ENCODE results near the gene ACACA. TPM values are rescaled to one million over a fixed set of nuclear protein-coding genes. Genes with fewer than 3 reads are reported as not detected.
"Not testable (repeated sequence)": the region's sequence is repeated elsewhere in the genome, so short reads cannot be mapped to it uniquely, and the experiment has no call there.

The ACACA gene
- 24.5 TPM for total RNA-seq

DNA sequence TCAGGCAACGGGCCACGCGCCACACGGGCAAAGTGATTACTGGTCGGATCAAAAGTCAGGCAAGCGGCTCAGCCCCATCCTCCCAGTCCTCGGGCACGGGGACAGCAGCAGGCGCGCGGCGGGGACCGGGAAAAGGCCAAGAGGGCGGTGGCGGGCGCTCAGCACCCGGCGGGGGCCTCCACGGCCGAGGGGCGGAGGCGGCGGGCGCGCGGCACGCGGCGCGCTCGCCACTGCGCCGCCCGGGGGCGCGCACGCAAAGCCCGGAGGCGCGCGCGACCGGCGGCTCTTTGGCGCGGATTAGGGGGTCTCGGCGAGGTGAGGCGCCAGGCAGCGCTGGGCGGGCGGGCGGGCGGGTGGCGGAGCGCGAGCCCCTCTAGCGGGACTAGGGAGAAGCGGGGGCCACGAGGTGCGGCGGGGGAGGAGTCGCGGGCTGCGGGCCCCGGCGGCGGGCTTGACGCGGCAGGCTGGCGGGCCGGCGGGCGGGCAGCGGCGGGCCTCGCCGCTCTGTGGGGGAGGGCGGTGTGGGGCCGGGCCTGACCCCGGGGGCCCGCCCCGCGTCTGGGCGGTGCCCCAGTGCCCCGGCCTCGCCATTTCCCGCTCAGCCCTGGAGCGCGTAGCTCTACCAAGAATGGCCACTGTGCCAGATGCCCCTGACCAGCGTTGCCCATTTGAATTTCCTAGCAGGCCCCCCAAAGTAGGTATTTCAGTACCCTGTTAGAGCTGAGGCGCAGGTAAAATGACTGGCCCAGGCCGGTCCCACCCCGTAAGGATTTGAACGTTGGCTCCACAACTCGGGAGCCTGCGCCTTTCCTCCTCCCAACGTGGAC, at the start of gene ACACA, which contains the start of gene TADA2A:
TSS of gene ACACA (minus strand) at position 202 of the 827 bp plus-strand sequence. CDS start 537 bp downstream, outside the sequence.
TSS of gene TADA2A (plus strand) at position 252 of the 827 bp plus-strand sequence. CDS start 4,480 bp downstream, outside the sequence.
- DNase-seq (ENCODE audit: low read depth in 2 of 3, low spot score in 2 of 3): peak; percentile 41 to 83 (median 82)

DNA sequence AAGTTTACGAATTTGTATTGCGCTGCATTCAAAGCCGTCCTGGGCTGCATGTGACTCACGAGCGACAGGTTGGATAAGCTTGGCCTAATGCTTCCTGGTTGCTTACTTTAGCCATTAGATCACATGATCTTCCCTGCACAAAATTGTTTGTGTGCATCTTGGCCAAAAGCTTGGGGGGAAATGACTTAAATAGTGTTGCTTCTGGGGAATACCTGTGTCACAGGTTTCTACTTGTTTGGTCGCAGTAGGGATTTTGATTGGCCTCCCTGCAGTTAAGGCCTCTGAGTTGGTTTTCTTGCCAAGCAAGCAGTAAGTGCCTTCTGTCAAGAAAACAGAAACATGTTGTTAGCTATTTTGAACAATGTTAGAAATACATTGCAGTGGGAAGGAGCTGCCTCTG, 43.5 kb upstream of the ACACA start:
- no peak for DNase-seq (ENCODE audit: low read depth in 2 of 3, low spot score in 2 of 3)

- DNase-seq (ENCODE audit: low read depth in 2 of 3, low spot score in 2 of 3): no peak
These were observed 41.0 kb upstream of the ACACA start for GRCh38 chr17:37447641-37448040.

DNA sequence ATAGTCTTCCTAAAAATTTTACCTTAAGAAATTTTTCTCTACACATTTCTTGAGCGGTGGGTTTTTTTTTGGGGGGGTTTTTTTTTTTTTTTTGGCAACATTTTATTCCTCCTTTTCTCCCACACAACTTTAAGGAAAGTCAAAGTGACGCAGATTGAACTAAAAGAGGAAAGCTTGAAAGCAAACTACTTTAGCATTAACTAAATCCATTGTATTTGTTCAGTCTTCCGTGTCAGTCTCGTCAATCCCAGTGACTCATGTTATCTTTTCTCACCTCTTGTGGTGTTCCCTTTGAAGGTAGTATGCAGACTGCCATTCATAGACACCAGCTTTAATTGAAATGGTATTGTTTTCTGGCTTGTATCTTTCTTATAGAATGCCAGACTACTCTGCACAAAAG, 39.4 kb upstream of the ACACA start:
- DNase-seq (ENCODE audit: low read depth in 2 of 3, low spot score in 2 of 3): no peak

DNA sequence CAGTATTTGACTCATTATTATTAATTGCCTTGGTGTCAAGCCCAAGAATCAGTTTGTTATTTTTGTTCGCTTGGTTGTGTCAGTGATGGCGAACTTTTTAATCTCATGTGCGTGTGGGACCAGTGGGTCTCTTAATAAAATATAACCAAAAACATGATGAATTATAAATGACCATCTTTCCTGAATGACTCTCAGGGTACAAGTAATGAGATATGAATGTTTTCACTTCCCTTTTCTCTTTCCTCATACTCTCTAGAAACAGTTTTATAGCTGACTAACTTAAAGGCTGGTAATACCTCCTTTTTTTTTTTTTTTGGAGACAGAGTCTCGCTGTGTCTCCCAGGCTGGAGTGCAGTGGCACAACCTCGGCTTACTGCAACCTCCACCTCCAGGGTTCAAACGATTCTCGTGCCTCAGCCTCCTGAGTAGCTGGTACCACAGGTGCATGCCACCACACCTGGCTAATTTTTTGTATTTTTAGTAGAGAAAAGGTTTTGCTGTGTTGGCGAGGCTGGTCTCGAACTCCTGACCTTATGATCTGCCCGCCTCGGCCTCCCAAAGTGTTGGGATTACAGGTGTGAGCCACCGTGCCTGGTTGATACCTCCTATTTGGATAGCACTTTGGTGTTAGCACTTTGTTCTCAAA, 34.9 kb upstream of the ACACA start:
- DNase-seq (ENCODE audit: low read depth in 2 of 3, low spot score in 2 of 3): not testable (repeated sequence)

GRCh38 chr17:37440424-37440823, 33.8 kb upstream of the ACACA start:
- DNase-seq (ENCODE audit: low read depth in 2 of 3, low spot score in 2 of 3): no peak

GRCh38 chr17:37438141-37438540, 31.5 kb upstream of the ACACA start:
- DNase-seq (ENCODE audit: low read depth in 2 of 3, low spot score in 2 of 3): peak in 2 of 3 donors; percentile 16 to 25

- no peak for DNase-seq (ENCODE audit: low read depth in 2 of 3, low spot score in 2 of 3)
These were observed 26.0 kb upstream of the ACACA start for GRCh38 chr17:37432671-37433070.

DNA sequence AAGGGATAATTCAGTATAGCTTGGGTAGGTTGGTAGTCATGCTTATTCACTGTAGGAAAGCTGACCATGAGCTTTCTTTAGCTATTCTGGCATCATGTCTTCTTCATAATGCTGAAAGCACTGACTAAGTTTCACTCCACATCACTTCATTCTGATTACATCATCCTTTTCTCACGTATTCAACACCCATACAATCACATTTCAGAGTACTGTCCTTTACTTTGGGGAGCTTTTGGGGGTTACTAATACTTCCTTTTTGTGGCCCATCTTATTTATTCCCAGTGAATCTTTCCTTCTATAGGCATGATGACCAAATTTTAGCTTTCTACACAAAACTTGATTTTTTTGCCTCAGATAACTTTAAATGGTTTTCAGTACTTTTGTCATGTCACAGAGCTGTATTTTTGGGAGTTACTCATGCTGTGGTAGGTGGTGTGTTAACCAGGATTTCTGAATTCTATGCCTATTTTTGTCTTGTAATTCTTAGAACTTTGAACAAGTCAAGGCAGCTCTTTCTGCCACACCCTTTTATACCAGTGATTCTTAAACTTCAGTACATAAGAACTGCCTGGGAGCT, 23.5 kb upstream of the ACACA start:
- DNase-seq (ENCODE audit: low read depth in 2 of 3, low spot score in 2 of 3): no peak

DNA sequence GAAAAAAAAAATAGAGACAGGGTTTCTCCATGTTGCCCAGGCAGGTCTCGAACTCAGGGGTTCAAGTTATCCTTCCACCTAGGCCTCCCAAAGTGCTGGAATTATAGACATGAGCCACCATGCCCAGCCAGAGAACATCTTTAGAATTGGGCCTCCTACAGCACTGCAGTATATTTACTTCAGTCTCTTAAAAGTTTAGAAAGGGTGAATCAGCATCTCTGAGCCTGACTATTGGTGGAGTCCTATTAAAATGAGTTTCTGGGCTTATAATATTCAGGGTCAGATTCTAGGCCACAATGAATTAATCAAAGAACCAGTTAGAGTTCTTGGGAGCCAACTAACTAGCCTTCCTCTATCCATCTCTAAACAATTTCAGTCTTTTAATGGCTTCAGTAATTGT, 22.8 kb upstream of the ACACA start:
- no peak for DNase-seq (ENCODE audit: low read depth in 2 of 3, low spot score in 2 of 3)

DNA sequence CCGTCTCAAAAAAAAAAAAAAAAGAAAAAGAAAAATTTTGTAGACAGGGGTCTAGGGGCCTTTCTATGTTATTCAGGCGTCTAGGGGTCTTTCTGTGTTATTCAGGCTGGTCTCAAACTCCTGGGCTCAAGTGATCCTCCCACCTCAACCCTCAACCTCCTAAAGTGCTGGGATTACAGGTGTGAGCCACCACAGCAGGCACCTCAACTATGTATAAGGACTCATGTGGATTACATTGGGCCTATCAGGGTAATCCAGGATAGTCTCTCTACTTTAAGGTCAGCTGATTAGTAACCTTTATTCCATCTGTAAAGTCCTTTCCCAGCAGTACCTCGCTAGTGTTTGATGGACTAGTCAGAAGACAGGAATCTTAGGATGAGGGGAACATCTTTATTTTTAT, 22.4 kb upstream of the ACACA start:
- DNase-seq (ENCODE audit: low read depth in 2 of 3, low spot score in 2 of 3): no peak

- no peak for DNase-seq (ENCODE audit: low read depth in 2 of 3, low spot score in 2 of 3)
These were observed 18.6 kb upstream of the ACACA start for GRCh38 chr17:37425268-37425667.

DNA sequence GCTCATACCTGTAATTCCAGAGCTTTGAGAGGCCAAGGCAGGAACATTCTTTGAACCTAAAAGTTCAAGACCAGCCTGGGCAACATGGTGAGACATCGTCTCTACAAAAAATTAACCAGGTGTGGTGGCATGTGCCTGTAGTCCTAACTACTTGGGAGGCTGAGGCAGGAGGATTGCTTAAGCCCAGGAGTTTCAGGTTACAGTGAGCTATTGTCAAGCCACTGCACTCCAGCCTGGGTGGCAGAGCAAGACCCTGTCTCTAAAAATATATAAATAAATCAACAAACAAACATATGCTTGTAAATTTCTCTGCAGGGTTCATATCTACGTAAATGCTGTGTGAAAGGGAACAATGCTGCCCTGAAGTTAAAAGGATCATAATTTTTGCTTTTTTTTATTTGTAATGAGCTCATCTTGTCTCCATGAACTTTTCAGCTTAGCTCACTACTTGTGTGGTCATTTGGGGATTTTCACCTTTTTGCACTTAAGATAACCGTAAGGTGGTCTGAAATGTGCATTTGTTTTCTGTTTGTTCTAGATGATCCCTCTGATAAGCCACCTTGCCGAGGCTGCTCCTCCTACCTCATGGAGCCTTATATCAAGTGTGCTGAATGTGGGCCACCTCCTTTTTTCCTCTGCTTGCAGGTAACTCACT, 16.5 kb upstream of the ACACA start:
- DNase-seq (ENCODE audit: low read depth in 2 of 3, low spot score in 2 of 3): no peak

DNA sequence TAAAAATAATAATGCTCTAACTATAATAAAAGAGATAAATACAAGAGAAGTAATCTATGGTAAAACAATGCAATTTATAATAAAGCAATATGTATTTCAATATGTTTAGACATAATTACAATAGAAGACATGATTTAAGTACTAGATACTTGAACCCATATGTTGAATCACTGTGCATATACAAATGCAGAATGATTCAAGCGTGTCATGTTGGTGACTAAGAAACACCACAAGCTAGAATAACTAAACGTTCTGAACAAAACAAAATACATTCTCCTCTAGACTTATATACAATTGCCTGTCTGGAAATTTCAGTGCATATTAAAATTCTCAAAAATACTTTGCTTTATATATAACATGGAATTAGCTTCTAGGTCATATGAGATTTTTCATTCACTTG, 11.2 kb upstream of the ACACA start:
- DNase-seq (ENCODE audit: low read depth in 2 of 3, low spot score in 2 of 3): no peak

- DNase-seq (ENCODE audit: low read depth in 2 of 3, low spot score in 2 of 3): peak in 1 of 3 donors; percentile 15
These were observed 7.4 kb upstream of the ACACA start for GRCh38 chr17:37413875-37414519.

DNA sequence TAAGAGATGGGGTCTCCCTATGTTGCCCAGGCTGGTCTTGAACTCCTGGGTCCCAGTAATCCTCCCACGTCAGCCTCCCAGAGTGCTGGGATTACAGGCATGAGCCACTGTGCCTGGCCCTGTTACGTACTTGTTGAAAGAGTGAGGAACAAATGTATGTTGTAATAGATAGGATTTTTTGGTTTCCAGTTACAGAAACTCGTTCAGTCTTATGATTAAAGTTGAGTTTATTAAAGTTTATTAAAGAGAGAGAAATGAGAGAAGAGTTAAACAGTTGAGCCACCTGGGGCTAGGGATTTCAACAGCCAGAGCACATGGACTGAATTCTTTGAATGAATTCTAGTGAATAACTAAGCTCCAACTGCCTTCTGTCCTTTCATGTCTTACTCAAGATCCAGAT, 3.7 kb upstream of the ACACA start:
- DNase-seq (ENCODE audit: low read depth in 2 of 3, low spot score in 2 of 3): no peak

GRCh38 chr17:37408145-37408479, 1.5 kb upstream of the ACACA start:
- DNase-seq (ENCODE audit: low read depth in 2 of 3, low spot score in 2 of 3): not testable (repeated sequence)

- no peak for DNase-seq (ENCODE audit: low read depth in 2 of 3, low spot score in 2 of 3)
These were observed 541 bp downstream of the ACACA start for GRCh38 chr17:37405955-37406634.

- not testable (repeated sequence) for DNase-seq (ENCODE audit: low read depth in 2 of 3, low spot score in 2 of 3)
These were observed 1.1 kb downstream of the ACACA start for GRCh38 chr17:37405522-37405921.

DNA sequence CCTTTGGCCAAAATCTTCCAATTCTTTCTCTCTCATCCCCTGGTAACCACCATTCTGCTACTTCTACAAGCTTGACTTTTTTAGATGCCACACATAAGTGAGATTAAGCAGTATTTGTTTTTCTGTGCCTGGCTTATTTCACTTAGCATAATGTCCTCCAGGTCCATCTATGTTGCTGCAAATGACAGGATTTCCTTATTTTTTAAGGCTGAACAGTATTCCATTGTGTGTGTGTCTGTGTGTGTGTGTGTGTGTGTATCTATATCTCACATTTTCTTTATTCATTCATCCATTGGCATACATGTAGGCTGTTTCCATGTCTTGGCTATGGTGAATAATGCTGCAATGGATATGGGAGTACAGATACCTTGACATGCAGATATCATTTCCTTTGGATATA, 6.1 kb downstream of the ACACA start:
- DNase-seq (ENCODE audit: low read depth in 2 of 3, low spot score in 2 of 3): no peak
